ENCODE data around the gene ANKMY1. TPM values are rescaled to one million over a fixed set of nuclear protein-coding genes. Genes with fewer than 3 reads are reported as not detected.

ANKMY1 gene
- total RNA-seq, 1 experiment from 2014 or later: 28.3 TPM

DNA sequence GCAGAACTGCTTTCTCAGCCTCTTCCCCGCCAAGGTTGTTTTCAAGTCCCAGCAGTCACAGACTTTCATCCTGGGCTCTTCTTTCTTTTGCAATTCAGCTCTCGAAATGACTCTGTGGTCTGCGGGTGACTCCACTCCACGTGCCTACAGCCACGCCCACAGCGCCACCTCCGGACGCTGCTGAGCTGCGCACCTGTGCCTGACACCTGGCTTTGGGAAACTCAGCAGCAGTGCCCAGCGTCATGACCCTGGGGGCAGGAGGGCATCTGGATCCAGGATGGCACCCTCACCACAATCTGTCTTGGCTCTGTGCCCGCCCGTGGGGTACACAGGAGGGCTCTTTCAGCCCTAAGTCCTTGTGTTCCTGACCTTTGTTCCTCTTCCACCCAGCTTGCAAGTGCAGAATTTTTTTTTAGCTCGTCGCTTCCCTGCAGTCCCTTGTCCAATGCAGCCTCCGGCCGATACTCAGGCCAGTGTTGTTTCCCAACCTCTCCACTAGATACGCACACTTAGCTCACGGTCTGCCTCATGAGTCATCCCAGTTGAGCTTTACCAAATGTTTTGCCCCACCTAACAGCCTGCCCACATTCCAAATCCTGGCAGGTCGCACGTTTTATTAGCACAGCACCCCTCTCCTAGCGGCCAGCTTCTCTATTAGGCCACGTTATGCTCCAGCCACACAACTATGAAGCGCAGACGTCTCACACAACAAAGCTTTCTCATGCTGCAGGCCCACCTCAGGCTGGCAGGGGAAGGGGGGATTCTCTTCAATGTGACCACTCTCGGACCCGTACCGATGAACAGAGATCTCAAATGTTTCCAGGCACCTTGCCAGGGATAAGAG lies 22.2 kb upstream of the ANKMY1 start:
- Histone ChIP-seq H3K4me3 (replicated peaks in 1 of 2; ENCODE audit: low read depth in 1 of 2, low read length in 2 of 2) (peak overlapping the region; percentile 1 to 40; a peak in 3 of 4 replicates), H4K20me1 (ENCODE audit: insufficient read depth) (no peaks in the 10 kb centered on the region), H2AFZ (ENCODE audit: low read depth, low read length, poor library complexity, severe bottlenecking) (no peak overlapping the region), H3K27ac (ENCODE audit: low read depth, low read length) (peak overlapping the region; percentile 77), H3K9ac (ENCODE audit: low read length) (peak overlapping the region; percentile 70), H3K79me2 (ENCODE audit: insufficient read depth, low read length) (peaks cover 60% of the 10 kb centered on the region), H3K36me3 (ENCODE audit: control insufficient read depth in 1 of 2, insufficient read depth in 2 of 2, low read length in 2 of 2) (no peaks in the 10 kb centered on the region), H3K9me2 (ENCODE audit: insufficient read depth) (no peaks in the 10 kb centered on the region), H3K4me2 (ENCODE audit: low read length) (peak overlapping the region; percentile 77), H3K4me1 (ENCODE audit: control insufficient read depth in 1 of 2, insufficient read depth in 2 of 2, low read length in 2 of 2) (peaks cover 42 to 55% of the 10 kb centered on the region in 2 experiments), H3K27me3 (ENCODE audit: insufficient read depth, low read length) (no peaks in the 10 kb centered on the region), H3K9me3 (ENCODE audit: control insufficient read depth in 1 of 2, insufficient read depth in 1 of 2, low read depth in 1 of 2, low read length in 2 of 2) (no peaks in the 10 kb centered on the region)
- intact Hi-C loops (cut with micrococcal nuclease): loop anchor here (1.0 kb wide), 1 partner anchor 14 kb away; no protein-coding TSS in a partner anchor
- ChIA-PET POLR2A (interaction anchor here (1.2 to 1.6 kb wide), 4 partner anchors 10 to 19 kb away, joined by 3 to 10 read pairs (median 6); no protein-coding TSS in a partner anchor), RAD21 (ENCODE audit: low non-redundant PET in 1 of 2, low total read pairs in 2 of 2, uncharacterized antibody in 2 of 2, unreplicated experiment in 2 of 2) (interaction anchor here (0.8 to 1.3 kb wide), 2 partner anchors 14 kb away, joined by 5 read pairs; no protein-coding TSS in a partner anchor), CTCF (interaction anchor here (0.7 to 3.7 kb wide), 12 partner anchors 9 to 357 kb away, joined by 3 to 48 read pairs (median 3); no protein-coding TSS in a partner anchor)
- peak; percentile 82 for ATAC-seq
- BruUV-seq (replicated peaks): no TSS peak
- TF ChIP-seq, protein P1, sequence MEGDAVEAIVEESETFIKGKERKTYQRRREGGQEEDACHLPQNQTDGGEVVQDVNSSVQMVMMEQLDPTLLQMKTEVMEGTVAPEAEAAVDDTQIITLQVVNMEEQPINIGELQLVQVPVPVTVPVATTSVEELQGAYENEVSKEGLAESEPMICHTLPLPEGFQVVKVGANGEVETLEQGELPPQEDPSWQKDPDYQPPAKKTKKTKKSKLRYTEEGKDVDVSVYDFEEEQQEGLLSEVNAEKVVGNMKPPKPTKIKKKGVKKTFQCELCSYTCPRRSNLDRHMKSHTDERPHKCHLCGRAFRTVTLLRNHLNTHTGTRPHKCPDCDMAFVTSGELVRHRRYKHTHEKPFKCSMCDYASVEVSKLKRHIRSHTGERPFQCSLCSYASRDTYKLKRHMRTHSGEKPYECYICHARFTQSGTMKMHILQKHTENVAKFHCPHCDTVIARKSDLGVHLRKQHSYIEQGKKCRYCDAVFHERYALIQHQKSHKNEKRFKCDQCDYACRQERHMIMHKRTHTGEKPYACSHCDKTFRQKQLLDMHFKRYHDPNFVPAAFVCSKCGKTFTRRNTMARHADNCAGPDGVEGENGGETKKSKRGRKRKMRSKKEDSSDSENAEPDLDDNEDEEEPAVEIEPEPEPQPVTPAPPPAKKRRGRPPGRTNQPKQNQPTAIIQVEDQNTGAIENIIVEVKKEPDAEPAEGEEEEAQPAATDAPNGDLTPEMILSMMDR (IDR thresholded peaks at IDR 0.05 in 2 of 3, conservative IDR thresholded peaks at IDR 0.05 in 1 of 3; ENCODE audit: borderline replicate concordance in 1 of 3, insufficient read depth in 1 of 3, low read depth in 2 of 3, low read length in 2 of 3): peak in 2 of 3 experiments; percentile 62 to 75; a peak in 4 of 6 replicates
- no peak for TF ChIP-seq ZFX (IDR thresholded peaks at IDR 0.05)
- TF ChIP-seq FOSL1 (IDR thresholded peaks at IDR 0.05; ENCODE audit: low read depth): no peak
- DNase-seq (ENCODE audit: low read depth, low spot score): peak; percentile 77

Measured in HCT116 (cell line).